Endodermal cell (in vitro differentiated cells): ENCODE results near the gene MTURN. TPM values are rescaled to one million over a fixed set of nuclear protein-coding genes. Genes with fewer than 3 reads are reported as not detected.
A peak's percentile ranks its signal among the peaks of the same experiment; 100 is the strongest.

Experiments used
- DNase-seq: peaks from one replicate; pipeline ENCODE4 v3.0.0-alpha.2; 2017
- H3K27ac ChIP-seq: 2 replicates; pipeline ENCODE4 v1.5.1; 2013; ENCODE audit warnings: mild to moderate bottlenecking, low read depth, low read length, moderate library complexity
- H3K27me3 ChIP-seq: 2 replicates; pipeline ENCODE4 v1.6.1; 2013; ENCODE audit warnings: mild to moderate bottlenecking, low read length, moderate library complexity; ENCODE audit not compliant: insufficient read depth, control insufficient read depth, poor library complexity, severe bottlenecking
- H3K36me3 ChIP-seq: 2 replicates; pipeline ENCODE4 v1.7.0; 2013; ENCODE audit warnings: mild to moderate bottlenecking, low read length, moderate library complexity; ENCODE audit not compliant: control insufficient read depth, insufficient read depth
- H3K4me1 ChIP-seq: one replicate; pipeline ENCODE4 v1.7.0; 2013; ENCODE audit warnings: low read length; ENCODE audit not compliant: control insufficient read depth, insufficient read depth
- H3K4me3 ChIP-seq: 2 replicates; pipeline ENCODE4 v1.5.1; 2013; ENCODE audit warnings: mild to moderate bottlenecking, low read length, moderate library complexity
- H3K9ac ChIP-seq: 2 replicates; pipeline ENCODE4 v1.6.1; 2013; ENCODE audit warnings: mild to moderate bottlenecking, low read length, moderate library complexity; ENCODE audit not compliant: poor library complexity, severe bottlenecking; ENCODE audit errors: extremely low read depth
- H3K9me3 ChIP-seq: 2 replicates; pipeline ENCODE4 v1.6.1; 2013; ENCODE audit warnings: mild to moderate bottlenecking, low read length, moderate library complexity; ENCODE audit not compliant: control insufficient read depth
- H3K27ac Mint-ChIP-seq: 2 replicates; pipeline ENCODE4 v1.8.0; 2020; ENCODE audit warnings: mixed read lengths
- H3K27me3 Mint-ChIP-seq: 2 replicates; pipeline ENCODE4 v1.8.0; 2021; ENCODE audit warnings: mild to moderate bottlenecking, mixed read lengths; ENCODE audit not compliant: insufficient read depth
- H3K36me3 Mint-ChIP-seq: 2 replicates; pipeline ENCODE4 v1.8.0; 2020; ENCODE audit warnings: low read depth, mixed read lengths
- H3K4me1 Mint-ChIP-seq: 2 replicates; pipeline ENCODE4 v1.8.0; 2020; ENCODE audit warnings: mixed read lengths
- H3K4me3 Mint-ChIP-seq: 2 replicates; pipeline ENCODE4 v1.8.0; 2020; ENCODE audit warnings: mild to moderate bottlenecking, moderate library complexity, mixed read lengths
- H3K9me3 Mint-ChIP-seq: 2 replicates; pipeline ENCODE4 v1.8.0; 2020; ENCODE audit warnings: mild to moderate bottlenecking, mixed read lengths
- CTCF ChIP-seq: fragments of 200-600 bp; sonication (generic); conservative IDR thresholded peaks from 2 replicates; pipeline ENCODE4 v1.5.0; 2021; ENCODE audit warnings: antibody characterized with exemption, mild to moderate bottlenecking
- WGBS, 2 experiments: methylation state at CpG; one replicate each; pipeline versions ENCODE4 v1.1.5 to v1.1.7; 2013; ENCODE audit warnings: missing lambda C conversion rate in 2 of 2, mixed read lengths in 1 of 2; ENCODE audit not compliant: insufficient coverage in 1 of 2, insufficient read length in 1 of 2; 5-methylcytosine and 5-hydroxymethylcytosine counted together
- long read RNA-seq, 4 experiments: library from polyadenylated mRNA in 2 of 4; library from RNA in 1 of 4; library from capped mRNA in 1 of 4; stranded (forward) in 3 of 4; unstranded in 1 of 4; transcript quantifications; one replicate each; pipeline ENCODE4 v2.0.0, GENCODE V29; 2020 to 2021; ENCODE audit warnings: inconsistent platforms in 1 of 4
- polyA plus RNA-seq, 2 experiments: library from polyadenylated mRNA; stranded (reverse); fragments of 50-300 nt; gene quantifications; one replicate each; pipeline ENCODE4 v1.2.3, GENCODE V29; 2013
- total RNA-seq, 2 donors: library from RNA; stranded (reverse); fragmentation: NEBNext Ultra II Directional in 1 of 2; extraction: Animal tissue kit (Norgen Biotek cat#: 25700) in 1 of 2; gene quantifications; 2 replicates in 1 of 2; 3 replicates in 1 of 2; pipeline ENCODE4 v1.2.1, GENCODE V29; 2021

Gene MTURN
- 10 to 100 TPM; 11.2 to 12.1 TPM for total RNA-seq
- 11.9 TPM for polyA plus RNA-seq (2013, experiment 1 of 2)
- polyA plus RNA-seq (2013, experiment 2 of 2), result 10.0 TPM
- long read RNA-seq, experiment 1, partial matches to known transcripts, result 2 of 4 reads
- long read RNA-seq, experiment 1, other reads (novel, unspliced or antisense), result 2 of 4 reads
- long read RNA-seq, experiment 2, full-length matches to known transcripts, result 5 of 11 reads
- long read RNA-seq, experiment 2, partial matches to known transcripts, result 0 of 11 reads
- long read RNA-seq, experiment 2, other reads (novel, unspliced or antisense), result 6 of 11 reads
- long read RNA-seq, experiment 3, result 0 reads
- long read RNA-seq, experiment 4, partial matches to known transcripts, result 0 of 2 reads
- long read RNA-seq, experiment 4, other reads (novel, unspliced or antisense), result 2 of 2 reads

GRCh38 chr7:30134611-30135300 is at the start of gene MTURN:
TSS of gene MTURN (plus strand) at chr7:30134986. CDS start at chr7:30135137, 151 bp downstream.
- peak; percentile 95 for DNase-seq
- Mint-ChIP-seq H3K4me3 (peak within 1 kb of the TSS; percentile 81), H3K9me3 (no peaks in the 10 kb centered on the region), H3K36me3 (no peaks in the 10 kb centered on the region), H3K27me3 (peaks cover 46% of the 10 kb centered on the region), H3K27ac (peak within 1 kb of the TSS; percentile 80), H3K4me1 (no peaks in the 10 kb centered on the region)
- H3K27ac ChIP-seq, result no peak within 1 kb of the TSS
- peaks cover 5% of the 10 kb centered on the region for H3K4me1 ChIP-seq
- no peak for TF ChIP-seq CTCF
- peaks cover 43% of the 10 kb centered on the region for H3K27me3 ChIP-seq
- peak within 1 kb of the TSS; percentile 84 for H3K4me3 ChIP-seq
- no peaks in the 10 kb centered on the region for H3K36me3 ChIP-seq
- H3K9me3 ChIP-seq, result no peaks in the 10 kb centered on the region
- H3K9ac ChIP-seq, result no peak within 1 kb of the TSS
- 0 to 1% methylated on average over 29 to 99 of the region's 99 CpGs for WGBS, 2 experiments

- Histone ChIP-seq H3K27me3 (no peaks in the 10 kb centered on the region), H3K36me3 (peaks cover 18% of the 10 kb centered on the region), H3K27ac (no peak overlapping the region), H3K9me3 (no peaks in the 10 kb centered on the region), H3K4me3 (no peak overlapping the region), H3K4me1 (no peaks in the 10 kb centered on the region), H3K9ac (no peak overlapping the region)
- no peak for DNase-seq
- peaks cover 4% of the 10 kb centered on the region for H3K36me3 Mint-ChIP-seq
- no peaks in the 10 kb centered on the region for H3K4me1 Mint-ChIP-seq
- no peak overlapping the region for H3K27ac Mint-ChIP-seq
- TF ChIP-seq CTCF, result no peak
- no peaks in the 10 kb centered on the region for H3K27me3 Mint-ChIP-seq
- H3K4me3 Mint-ChIP-seq, result no peak overlapping the region
- H3K9me3 Mint-ChIP-seq, result no peaks in the 10 kb centered on the region
These were observed 48.3 kb upstream of the MTURN start for GRCh38 chr7:30086529-30086928.

- Histone ChIP-seq H3K27ac (no peak overlapping the region), H3K4me3 (no peak overlapping the region), H3K36me3 (peaks cover 15% of the 10 kb centered on the region), H3K9ac (no peak overlapping the region), H3K9me3 (no peaks in the 10 kb centered on the region), H3K27me3 (no peaks in the 10 kb centered on the region), H3K4me1 (no peaks in the 10 kb centered on the region)
- no peak for TF ChIP-seq CTCF
- Mint-ChIP-seq H3K36me3 (peaks cover 4% of the 10 kb centered on the region), H3K9me3 (no peaks in the 10 kb centered on the region), H3K4me1 (no peaks in the 10 kb centered on the region), H3K27ac (no peak overlapping the region), H3K4me3 (no peak overlapping the region), H3K27me3 (no peaks in the 10 kb centered on the region)
- DNase-seq, result no peak
These were observed 47.4 kb upstream of the MTURN start for GRCh38 chr7:30087371-30087770.
